BE2C (cell line): Measurements from ENCODE around the gene CDH13.

ENCODE experiments used
- DNase-seq: peaks from one replicate; pipeline ENCODE4 v3.0.0-alpha.2; 2020
- H3K27me3 ChIP-seq: fragments of 250-450 bp; sonication (Bioruptor Pico); 2 replicates; pipeline ENCODE4 v1.5.1; 2020; ENCODE audit warnings: mild to moderate bottlenecking
- H3K36me3 ChIP-seq: fragments of 250-450 bp; sonication (Bioruptor Pico); 2 replicates; pipeline ENCODE4 v1.5.1; 2020; ENCODE audit warnings: mild to moderate bottlenecking
- H3K4me1 ChIP-seq: fragments of 250-450 bp; sonication (Bioruptor Pico); 2 replicates; pipeline ENCODE4 v1.5.1; 2020
- H3K4me3 ChIP-seq: 2 replicates; pipeline ENCODE4 v1.5.1; 2011; ENCODE audit warnings: low read depth, low read length
- H3K9me3 ChIP-seq: fragments of 250-450 bp; sonication (Bioruptor Pico); 2 replicates; pipeline ENCODE4 v1.5.1; 2020
- CTCF ChIP-seq: IDR thresholded peaks from 2 replicates; pipeline ENCODE4 v1.5.1; 2012; ENCODE audit warnings: mild to moderate bottlenecking, low read depth, low read length

CDH13 gene

GRCh38 chr16:83212301-83212841 lies 585.6 kb downstream of the CDH13 start:
- H3K9me3 ChIP-seq: no peaks in the 10 kb centered on the region; the same call in 1 of the 2 replicates
- TF ChIP-seq CTCF: no peak
- DNase-seq: no peak

GRCh38 chr16:83214671-83215070 lies 587.9 kb downstream of the CDH13 start:
- H3K9me3 ChIP-seq: no peaks in the 10 kb centered on the region; the same call in 1 of the 2 replicates
- no peak overlapping the region for H3K4me3 ChIP-seq
- TF ChIP-seq CTCF: no peak
- no peak for DNase-seq
- no peaks in the 10 kb centered on the region for H3K36me3 ChIP-seq
- no peaks in the 10 kb centered on the region for H3K27me3 ChIP-seq
- H3K4me1 ChIP-seq: no peaks in the 10 kb centered on the region

More at GRCh38 chr16:83212301-83212841, 585.6 kb downstream of the CDH13 start:
- Histone ChIP-seq H3K27me3 (no peaks in the 10 kb centered on the region), H3K36me3 (no peaks in the 10 kb centered on the region), H3K4me3 (no peak overlapping the region), H3K4me1 (no peaks in the 10 kb centered on the region)

- Histone ChIP-seq H3K9me3 (no peaks in the 10 kb centered on the region; the same call in 1 of the 2 replicates), H3K4me3 (no peak overlapping the region), H3K36me3 (no peaks in the 10 kb centered on the region), H3K4me1 (no peaks in the 10 kb centered on the region), H3K27me3 (no peaks in the 10 kb centered on the region)
- peak; percentile 29 for DNase-seq
- TF ChIP-seq CTCF: peak; percentile 70
These were observed 588.7 kb downstream of the CDH13 start for GRCh38 chr16:83215406-83216001.

GRCh38 chr16:83219285-83219684 lies 592.5 kb downstream of the CDH13 start:
- no peak for TF ChIP-seq CTCF
- DNase-seq: no peak
- no peak overlapping the region for H3K4me3 ChIP-seq
- no peaks in the 10 kb centered on the region for H3K4me1 ChIP-seq
- no peaks in the 10 kb centered on the region; the same call in 1 of the 2 replicates for H3K9me3 ChIP-seq
- no peaks in the 10 kb centered on the region for H3K36me3 ChIP-seq
- no peaks in the 10 kb centered on the region for H3K27me3 ChIP-seq

GRCh38 chr16:83220066-83220465 lies 593.3 kb downstream of the CDH13 start:
- no peak for DNase-seq
- H3K4me3 ChIP-seq: no peak overlapping the region

More at GRCh38 chr16:83220066-83220465, 593.3 kb downstream of the CDH13 start:
- TF ChIP-seq CTCF: no peak
- H3K4me1 ChIP-seq: no peaks in the 10 kb centered on the region
- no peaks in the 10 kb centered on the region; the same call in 1 of the 2 replicates for H3K9me3 ChIP-seq
- no peaks in the 10 kb centered on the region for H3K36me3 ChIP-seq
- no peaks in the 10 kb centered on the region for H3K27me3 ChIP-seq
